SK-N-SH (cell line): ENCODE results near the gene CLEC11A. TPM values are rescaled to one million over a fixed set of nuclear protein-coding genes. Genes with fewer than 3 reads are reported as not detected.

ENCODE experiments used
- CTCF ChIA-PET: fragments of 300-600, 350-600 bp; formaldehyde crosslinking; extraction: SDS; loops from one replicate; lab custom pipeline; 2021; lab: Yijun Ruan, JAX
- POLR2A ChIA-PET: fragments of 350-600 bp; sonication (Branson Sonifier 250); formaldehyde crosslinking; extraction: SDS; loops from one replicate; lab custom pipeline; 2020; ENCODE audit warnings: antibody characterized with exemption, inconsistent platforms; lab: Yijun Ruan, JAX
- DNase-seq: peaks from one replicate; pipeline ENCODE4 v3.0.0; 2012
- H2AFZ ChIP-seq: fragments of 200-600 bp; sonication (generic); 2 replicates; pipeline ENCODE4 v1.8.1; 2016; ENCODE audit warnings: antibody characterized with exemption, mild to moderate bottlenecking, low read depth
- H3F3A ChIP-seq: fragments of 200-600 bp; sonication (generic); replicated peaks from 2 replicates; pipeline ENCODE3; 2016; ENCODE audit warnings: antibody characterized with exemption, mild to moderate bottlenecking; ENCODE audit not compliant: insufficient read depth
- H3K27ac ChIP-seq, 2 experiments: fragments of 200-500 bp in 1 of 2; fragments of 200-600 bp in 1 of 2; sonication (Bioruptor generic) in 1 of 2; sonication (generic), shearing (Covaris generic) in 1 of 2; 2 replicates each; pipeline versions ENCODE4 v1.5.1 to v1.6.1; 2014 to 2016; ENCODE audit warnings: low read depth in 2 of 2, inconsistent platforms in 1 of 2, low read length in 1 of 2, mild to moderate bottlenecking in 1 of 2, mixed read lengths in 1 of 2
- H3K27me3 ChIP-seq: fragments of 200-600 bp; sonication (generic), shearing (Covaris generic); 2 replicates; pipeline ENCODE4 v1.6.1; 2016; ENCODE audit warnings: mixed run types; ENCODE audit not compliant: insufficient read depth
- H3K36me3 ChIP-seq, 2 experiments: fragments of 200-500 bp in 1 of 2; fragments of 200-600 bp in 1 of 2; sonication (Bioruptor generic) in 1 of 2; sonication (generic) in 1 of 2; replicated peaks in 1 of 2; 2 replicates each; pipeline versions ENCODE3 to v1.5.1; 2014 to 2016; ENCODE audit warnings: low read length in 1 of 2, mild to moderate bottlenecking in 1 of 2; ENCODE audit not compliant: insufficient read depth in 2 of 2, control insufficient read depth in 1 of 2
- H3K4me1 ChIP-seq, 2 experiments: fragments of 200-500 bp in 1 of 2; fragments of 200-600 bp in 1 of 2; sonication (Bioruptor generic) in 1 of 2; sonication (generic), shearing (Covaris generic) in 1 of 2; 2 replicates each; pipeline versions ENCODE4 v1.5.1 to v1.6.1; 2014 to 2016; ENCODE audit warnings: low read depth in 1 of 2, low read length in 1 of 2, mixed run types in 1 of 2; ENCODE audit not compliant: insufficient read depth in 2 of 2, control insufficient read depth in 1 of 2
- H3K4me2 ChIP-seq: fragments of 200-600 bp; sonication (generic), shearing (Covaris generic); 2 replicates; pipeline ENCODE4 v1.6.1; 2017; ENCODE audit warnings: mixed run types
- H3K4me3 ChIP-seq, 2 experiments: fragments of 200-500 bp in 1 of 2; fragments of 200-600 bp in 1 of 2; sonication (Bioruptor generic) in 1 of 2; sonication (generic), shearing (Covaris generic) in 1 of 2; 2 replicates each; pipeline versions ENCODE4 v1.5.1 to v1.8.1; 2014 to 2016; ENCODE audit warnings: low read depth in 2 of 2, inconsistent platforms in 1 of 2, low read length in 1 of 2, mild to moderate bottlenecking in 1 of 2, mixed read lengths in 1 of 2, moderate library complexity in 1 of 2
- H3K79me2 ChIP-seq: fragments of 200-600 bp; sonication (generic); 2 replicates; pipeline ENCODE4 v1.8.1; 2017; ENCODE audit warnings: mild to moderate bottlenecking; ENCODE audit not compliant: insufficient read depth
- H3K9ac ChIP-seq: fragments of 200-600 bp; sonication (generic); 2 replicates; pipeline ENCODE4 v1.6.1; 2017; ENCODE audit warnings: mixed run types
- H3K9me2 ChIP-seq: fragments of 200-600 bp; sonication (generic); 2 replicates; pipeline ENCODE4 v1.6.1; 2017; ENCODE audit warnings: mixed run types
- H3K9me3 ChIP-seq: fragments of 200-600 bp; sonication (generic); 2 replicates; pipeline ENCODE4 v1.6.1; 2017; ENCODE audit warnings: mixed run types, mild to moderate bottlenecking, moderate library complexity
- H4K20me1 ChIP-seq: fragments of 200-600 bp; sonication (generic); 2 replicates; pipeline ENCODE4 v1.6.1; 2017; ENCODE audit warnings: mild to moderate bottlenecking, mixed run types; ENCODE audit not compliant: insufficient read depth
- EP300 ChIP-seq, 2 experiments: IDR thresholded peaks; 2 replicates each; pipeline versions ENCODE4 v1.4.0 to v1.6.1; 2012; ENCODE audit warnings: borderline replicate concordance in 1 of 2, low read depth in 1 of 2, low read length in 1 of 2
- FOSL2 ChIP-seq: IDR thresholded peaks from 2 replicates; pipeline ENCODE4 v1.4.0; 2012; ENCODE audit warnings: low read depth, mild to moderate bottlenecking, moderate library complexity, borderline replicate concordance
- FOXJ3 ChIP-seq: sonication (generic); formaldehyde crosslinking; IDR thresholded peaks from 2 replicates; pipeline ENCODE4 v1.5.1; 2020; ENCODE audit warnings: mild to moderate bottlenecking, missing genetic modification reagents
- FOXM1 ChIP-seq: IDR thresholded peaks from 2 replicates; pipeline ENCODE4 v1.4.0; 2012; ENCODE audit warnings: low read depth, mild to moderate bottlenecking
- GABPA ChIP-seq: IDR thresholded peaks from 2 replicates; pipeline ENCODE4 v1.4.0; 2012; ENCODE audit warnings: low read depth, mild to moderate bottlenecking
- GATA2 ChIP-seq: sonication (generic); formaldehyde crosslinking; IDR thresholded peaks from 2 replicates; pipeline ENCODE4 v1.5.0; 2020; ENCODE audit warnings: mild to moderate bottlenecking, missing genetic modification reagents
- JUND ChIP-seq: IDR thresholded peaks from 2 replicates; pipeline ENCODE4 v1.4.0; 2012
- MXI1 ChIP-seq: IDR thresholded peaks from 2 replicates; pipeline ENCODE4 v1.6.1; 2012; ENCODE audit warnings: mild to moderate bottlenecking, low read depth, low read length, improper control_type of control experiment
- NFIC ChIP-seq: IDR thresholded peaks from 2 replicates; pipeline ENCODE4 v1.4.0; 2012; ENCODE audit warnings: borderline replicate concordance
- NRF1 ChIP-seq: IDR thresholded peaks from 2 replicates; pipeline ENCODE4 v1.6.1; 2012; ENCODE audit warnings: low read depth, mild to moderate bottlenecking, low read length
- PBX3 ChIP-seq: IDR thresholded peaks from 2 replicates; pipeline ENCODE4; 2012
- POLR2AphosphoS5 ChIP-seq: IDR thresholded peaks from 2 replicates; pipeline ENCODE4 v1.6.1; 2012; ENCODE audit warnings: low read depth, low read length
- RCOR1 ChIP-seq: fragments of 150-350 bp; IDR thresholded peaks from 2 replicates; pipeline ENCODE4 v1.6.1; 2017; ENCODE audit warnings: antibody characterized with exemption, low read length
- SIN3A ChIP-seq: IDR thresholded peaks from 2 replicates; pipeline ENCODE4 v1.6.1; 2012; ENCODE audit warnings: low read depth, mild to moderate bottlenecking, low read length, moderate library complexity, borderline replicate concordance
- TAF1 ChIP-seq: IDR thresholded peaks from 2 replicates; pipeline ENCODE4 v1.6.1; 2012; ENCODE audit warnings: low read depth, mild to moderate bottlenecking, low read length, moderate library complexity, borderline replicate concordance
- TCF12 ChIP-seq: IDR thresholded peaks from 2 replicates; pipeline ENCODE4 v1.4.0; 2012
- TEAD4 ChIP-seq: IDR thresholded peaks from 2 replicates; pipeline ENCODE4 v1.4.0; 2012; ENCODE audit warnings: mild to moderate bottlenecking, borderline replicate concordance; ENCODE audit not compliant: insufficient read depth
- WGBS: methylation state at CpG from one replicate; pipeline ENCODE4 v1.1.6; 2017; ENCODE audit warnings: low lambda C conversion rate; 5-methylcytosine and 5-hydroxymethylcytosine counted together
- polyA plus RNA-seq, 3 experiments: library from polyadenylated mRNA; depleted of rRNA; stranded (reverse); fragments of >200 nt; gene quantifications; 2 replicates each; pipeline ENCODE4 v1.2.3, GENCODE V29; 2012
- TF ChIP-seq, protein P1 (sequence below): IDR thresholded peaks from 2 replicates; pipeline ENCODE4 v1.4.0; 2012; ENCODE audit warnings: low read depth
- TF ChIP-seq, protein P2 (sequence below): fragments of 150-350 bp; IDR thresholded peaks from 2 replicates; pipeline ENCODE4 v1.6.1; 2016; ENCODE audit warnings: mild to moderate bottlenecking, low read depth, low read length
- TF ChIP-seq, protein P3 (sequence below): IDR thresholded peaks from 2 replicates; pipeline ENCODE4 v1.6.1; 2012; ENCODE audit warnings: mild to moderate bottlenecking, low read depth, low read length, moderate library complexity

Gene CLEC11A
- polyA plus RNA-seq, 1 of the 3 experiments (the other 2 are of a cell fraction): 4.4 TPM

GRCh38 chr19:50739132-50739913 lies 16.2 kb downstream of the CLEC11A start:
- 35% methylated on average over 21 of the region's 23 CpGs for WGBS
- ChIA-PET CTCF (interaction anchor here (1.0 kb wide), 1 partner anchor 44 kb away, joined by 4 read pairs; no protein-coding TSS in a partner anchor), POLR2A (no interaction called here)
- Histone ChIP-seq H4K20me1 (no peaks in the 10 kb centered on the region), H3K9me3 (no peaks in the 10 kb centered on the region), H3K9ac (no peak overlapping the region), H3K27me3 (peaks cover 79% of the 10 kb centered on the region), H2AFZ (no peak overlapping the region), H3K36me3 (no peaks in the 10 kb centered on the region), H3F3A (no peaks in the 10 kb centered on the region), H3K4me3 (no peak overlapping the region), H3K4me1 (no peaks in the 10 kb centered on the region), H3K4me2 (no peak overlapping the region), H3K79me2 (no peaks in the 10 kb centered on the region), H3K27ac (no peak overlapping the region), H3K9me2 (no peaks in the 10 kb centered on the region)
- TF ChIP-seq TCF12 (no peak), FOXM1 (no peak), MXI1 (no peak), NFIC (no peak), RCOR1 (no peak), PBX3 (no peak), TAF1 (no peak), POLR2AphosphoS5 (no peak), NRF1 (no peak), SIN3A (no peak), TEAD4 (no peak), GABPA (no peak)
- TF ChIP-seq, protein P1, sequence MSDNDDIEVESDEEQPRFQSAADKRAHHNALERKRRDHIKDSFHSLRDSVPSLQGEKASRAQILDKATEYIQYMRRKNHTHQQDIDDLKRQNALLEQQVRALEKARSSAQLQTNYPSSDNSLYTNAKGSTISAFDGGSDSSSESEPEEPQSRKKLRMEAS: no peak
- TF ChIP-seq, protein P2, sequence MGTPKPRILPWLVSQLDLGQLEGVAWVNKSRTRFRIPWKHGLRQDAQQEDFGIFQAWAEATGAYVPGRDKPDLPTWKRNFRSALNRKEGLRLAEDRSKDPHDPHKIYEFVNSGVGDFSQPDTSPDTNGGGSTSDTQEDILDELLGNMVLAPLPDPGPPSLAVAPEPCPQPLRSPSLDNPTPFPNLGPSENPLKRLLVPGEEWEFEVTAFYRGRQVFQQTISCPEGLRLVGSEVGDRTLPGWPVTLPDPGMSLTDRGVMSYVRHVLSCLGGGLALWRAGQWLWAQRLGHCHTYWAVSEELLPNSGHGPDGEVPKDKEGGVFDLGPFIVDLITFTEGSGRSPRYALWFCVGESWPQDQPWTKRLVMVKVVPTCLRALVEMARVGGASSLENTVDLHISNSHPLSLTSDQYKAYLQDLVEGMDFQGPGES: no peak
- DNase-seq: no peak

GRCh38 chr19:50739914-50740426 lies 16.8 kb downstream of the CLEC11A start:
- no peak overlapping the region for H3K9ac ChIP-seq
- TF ChIP-seq FOSL2 (no peak), TEAD4 (no peak), GABPA (no peak), FOXJ3 (CRISPR knock-in tag) (no peak), POLR2AphosphoS5 (no peak), JUND (no peak), SIN3A (no peak), RCOR1 (no peak), EP300 (IDR thresholded peaks at IDR 0.05; ENCODE audit: borderline replicate concordance in 1 of 2, low read depth in 1 of 2, low read length in 1 of 2) (no peak), GATA2 (CRISPR knock-in tag) (no peak)
- TF ChIP-seq, protein P1: no peak
- TF ChIP-seq, protein P3, sequence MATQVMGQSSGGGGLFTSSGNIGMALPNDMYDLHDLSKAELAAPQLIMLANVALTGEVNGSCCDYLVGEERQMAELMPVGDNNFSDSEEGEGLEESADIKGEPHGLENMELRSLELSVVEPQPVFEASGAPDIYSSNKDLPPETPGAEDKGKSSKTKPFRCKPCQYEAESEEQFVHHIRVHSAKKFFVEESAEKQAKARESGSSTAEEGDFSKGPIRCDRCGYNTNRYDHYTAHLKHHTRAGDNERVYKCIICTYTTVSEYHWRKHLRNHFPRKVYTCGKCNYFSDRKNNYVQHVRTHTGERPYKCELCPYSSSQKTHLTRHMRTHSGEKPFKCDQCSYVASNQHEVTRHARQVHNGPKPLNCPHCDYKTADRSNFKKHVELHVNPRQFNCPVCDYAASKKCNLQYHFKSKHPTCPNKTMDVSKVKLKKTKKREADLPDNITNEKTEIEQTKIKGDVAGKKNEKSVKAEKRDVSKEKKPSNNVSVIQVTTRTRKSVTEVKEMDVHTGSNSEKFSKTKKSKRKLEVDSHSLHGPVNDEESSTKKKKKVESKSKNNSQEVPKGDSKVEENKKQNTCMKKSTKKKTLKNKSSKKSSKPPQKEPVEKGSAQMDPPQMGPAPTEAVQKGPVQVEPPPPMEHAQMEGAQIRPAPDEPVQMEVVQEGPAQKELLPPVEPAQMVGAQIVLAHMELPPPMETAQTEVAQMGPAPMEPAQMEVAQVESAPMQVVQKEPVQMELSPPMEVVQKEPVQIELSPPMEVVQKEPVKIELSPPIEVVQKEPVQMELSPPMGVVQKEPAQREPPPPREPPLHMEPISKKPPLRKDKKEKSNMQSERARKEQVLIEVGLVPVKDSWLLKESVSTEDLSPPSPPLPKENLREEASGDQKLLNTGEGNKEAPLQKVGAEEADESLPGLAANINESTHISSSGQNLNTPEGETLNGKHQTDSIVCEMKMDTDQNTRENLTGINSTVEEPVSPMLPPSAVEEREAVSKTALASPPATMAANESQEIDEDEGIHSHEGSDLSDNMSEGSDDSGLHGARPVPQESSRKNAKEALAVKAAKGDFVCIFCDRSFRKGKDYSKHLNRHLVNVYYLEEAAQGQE: no peak
- ChIA-PET CTCF (interaction anchor here (1.0 kb wide), 1 partner anchor 44 kb away, joined by 4 read pairs; no protein-coding TSS in a partner anchor), POLR2A (no interaction called here)
- H3K36me3 ChIP-seq: no peaks in the 10 kb centered on the region
- WGBS: 24% methylated on average over 11 of the region's 11 CpGs
- no peak for DNase-seq
- no peak overlapping the region for H2AFZ ChIP-seq
- H3K27me3 ChIP-seq: peaks cover 82% of the 10 kb centered on the region
- H3F3A ChIP-seq: no peaks in the 10 kb centered on the region
- no peak overlapping the region for H3K4me2 ChIP-seq
- H3K4me1 ChIP-seq: no peaks in the 10 kb centered on the region
- H3K9me2 ChIP-seq: no peaks in the 10 kb centered on the region
- no peaks in the 10 kb centered on the region for H3K79me2 ChIP-seq
- H3K9me3 ChIP-seq: no peaks in the 10 kb centered on the region
- no peak overlapping the region for H3K4me3 ChIP-seq
- H4K20me1 ChIP-seq: no peaks in the 10 kb centered on the region
- no peak overlapping the region for H3K27ac ChIP-seq
